GM18502 (cell line): Measurements from ENCODE around the gene FGD5.
A peak's percentile ranks its signal among the peaks of the same experiment; 100 is the strongest.

Source experiments
- ATAC-seq: cut with Tn5 transposase; IDR thresholded peaks from one replicate; pipeline ENCODE4 v1.9.1; 2021; ENCODE audit warnings: mild to moderate bottlenecking; ENCODE audit not compliant: unreplicated experiment, poor library complexity

The FGD5 gene

GRCh38 chr3:14818804-14819500, at the start of gene FGD5:
TSS of gene FGD5 (plus strand) at chr3:14818962. CDS start at chr3:14819072, 110 bp downstream.
- ATAC-seq, result no peak

- no peak for ATAC-seq
These were observed 49.0 kb upstream of the FGD5 start for GRCh38 chr3:14769544-14770325.

GRCh38 chr3:14770591-14770990, 48.2 kb upstream of the FGD5 start:
- ATAC-seq, result no peak

GRCh38 chr3:14771593-14772497, 46.9 kb upstream of the FGD5 start:
- no peak for ATAC-seq

GRCh38 chr3:14772533-14773138, 46.1 kb upstream of the FGD5 start:
- ATAC-seq, result no peak

GRCh38 chr3:14773281-14773680, 45.5 kb upstream of the FGD5 start:
- no peak for ATAC-seq

GRCh38 chr3:14773691-14774128, 45.1 kb upstream of the FGD5 start:
- no peak for ATAC-seq

GRCh38 chr3:14774431-14774830, 44.3 kb upstream of the FGD5 start:
- no peak for ATAC-seq

GRCh38 chr3:14775011-14775410, 43.8 kb upstream of the FGD5 start:
- ATAC-seq, result no peak

GRCh38 chr3:14775563-14775962, 43.2 kb upstream of the FGD5 start:
- ATAC-seq, result no peak

- no peak for ATAC-seq
These were observed 39.6 kb upstream of the FGD5 start for GRCh38 chr3:14779069-14779685.

GRCh38 chr3:14780927-14781507, 37.7 kb upstream of the FGD5 start:
- peak; percentile 71 for ATAC-seq

- ATAC-seq, result no peak
These were observed 35.2 kb upstream of the FGD5 start for GRCh38 chr3:14783480-14784086.

- ATAC-seq, result no peak
These were observed 34.6 kb upstream of the FGD5 start for GRCh38 chr3:14784087-14784681.

GRCh38 chr3:14785207-14786155, 33.3 kb upstream of the FGD5 start:
- ATAC-seq, result no peak

- ATAC-seq, result no peak
These were observed 32.4 kb upstream of the FGD5 start for GRCh38 chr3:14786369-14786768.

GRCh38 chr3:14787630-14788029, 31.1 kb upstream of the FGD5 start:
- ATAC-seq, result no peak

GRCh38 chr3:14788644-14789043, 30.1 kb upstream of the FGD5 start:
- ATAC-seq, result no peak
